H1 (cell line): Measurements from ENCODE around the gene CNN3. TPM values are rescaled to one million over a fixed set of nuclear protein-coding genes. Genes with fewer than 3 reads are reported as not detected.

Experiments used
- CTCF ChIA-PET: fragments of 300-600 bp; sonication (Branson Sonifier 250); formaldehyde crosslinking; loops from one replicate; lab custom pipeline; 2021; ENCODE audit not compliant: partially characterized antibody; lab: Charles Lee
- POLR2A ChIA-PET: fragments of 300-600 bp; sonication (Branson Sonifier 250); formaldehyde crosslinking; loops from one replicate; lab custom pipeline; 2021; ENCODE audit warnings: inconsistent platforms; ENCODE audit not compliant: partially characterized antibody; lab: Charles Lee
- DNase-seq, 2 experiments: peaks; one replicate each; pipeline versions ENCODE4 v3.0.0 to v3.0.0-alpha.2; 2010 to 2022; ENCODE audit warnings: low spot score in 2 of 2, low read depth in 1 of 2, mixed read lengths in 1 of 2
- FAIRE-seq: peaks from 2 replicates; lab custom pipeline; 2011; peaks lifted over from hg19 to GRCh38; lab: Jason Lieb, UNC
- H2AFZ ChIP-seq: 2 replicates; pipeline ENCODE4 v1.8.1; 2012; ENCODE audit warnings: low read length, inconsistent platforms
- H2AK5ac ChIP-seq: 2 replicates; pipeline ENCODE4 v1.6.1; 2013; ENCODE audit warnings: low read depth, low read length
- H2BK120ac ChIP-seq: replicated peaks from 2 replicates; pipeline ENCODE3; 2013; ENCODE audit warnings: low read depth, low read length, inconsistent platforms
- H2BK12ac ChIP-seq: 2 replicates; pipeline ENCODE4 v1.6.1; 2013; ENCODE audit warnings: low read depth, low read length
- H2BK15ac ChIP-seq: 2 replicates; pipeline ENCODE4 v1.6.1; 2013; ENCODE audit warnings: low read length
- H2BK20ac ChIP-seq: 2 replicates; pipeline ENCODE4 v1.6.1; 2013; ENCODE audit warnings: low read length
- H2BK5ac ChIP-seq: 2 replicates; pipeline ENCODE4 v1.6.1; 2013; ENCODE audit warnings: low read depth, low read length
- H3K14ac ChIP-seq: 2 replicates; pipeline ENCODE4 v1.6.1; 2013; ENCODE audit warnings: inconsistent platforms; ENCODE audit not compliant: insufficient read length
- H3K18ac ChIP-seq: 2 replicates; pipeline ENCODE4 v1.6.1; 2013; ENCODE audit warnings: low read length; ENCODE audit errors: extremely low read depth
- H3K23ac ChIP-seq: 2 replicates; pipeline ENCODE4 v1.6.1; 2013; ENCODE audit warnings: inconsistent platforms; ENCODE audit not compliant: insufficient read length
- H3K23me2 ChIP-seq: 2 replicates; pipeline ENCODE4 v1.6.1; 2013; ENCODE audit warnings: low read depth, low read length
- H3K27ac ChIP-seq: 2 replicates; pipeline ENCODE4 v1.6.1; 2011; ENCODE audit warnings: low read depth, low read length, inconsistent platforms
- H3K27me3 ChIP-seq, 4 experiments: replicated peaks in 1 of 4; 1 replicate in 1 of 4; 2 replicates in 3 of 4; pipeline versions ENCODE4 v1.6.1 to v1.8.1; 2011 to 2013; ENCODE audit warnings: low read length in 3 of 4, mild to moderate bottlenecking in 3 of 4, inconsistent platforms in 2 of 4, mixed read lengths in 2 of 4, moderate library complexity in 1 of 4; ENCODE audit not compliant: control insufficient read depth in 3 of 4, insufficient read depth in 3 of 4; ENCODE audit errors: extremely low read depth in 1 of 4
- H3K36me3 ChIP-seq, 4 experiments: 2 replicates each; pipeline versions ENCODE4 v1.6.1 to v1.8.1; 2011 to 2013; ENCODE audit warnings: mild to moderate bottlenecking in 4 of 4, low read length in 3 of 4, moderate library complexity in 2 of 4, control low read depth in 1 of 4, inconsistent platforms in 1 of 4; ENCODE audit not compliant: insufficient read depth in 4 of 4, control insufficient read depth in 2 of 4
- H3K4ac ChIP-seq: replicated peaks from 2 replicates; pipeline ENCODE3; 2013; ENCODE audit warnings: low read length, low read depth, mixed read lengths, inconsistent platforms; ENCODE audit not compliant: insufficient read length
- H3K4me1 ChIP-seq, 4 experiments: replicated peaks in 1 of 4; 1 replicate in 1 of 4; 2 replicates in 3 of 4; pipeline versions ENCODE4 v1.6.1 to v1.8.1; 2011 to 2013; ENCODE audit warnings: low read length in 3 of 4, inconsistent platforms in 2 of 4, mixed read lengths in 1 of 4; ENCODE audit not compliant: insufficient read depth in 4 of 4, control insufficient read depth in 3 of 4
- H3K4me2 ChIP-seq, 2 experiments: 2 replicates each; pipeline versions ENCODE4 v1.6.1 to v1.8.1; 2011 to 2013; ENCODE audit warnings: low read depth in 2 of 2, low read length in 2 of 2, control low read depth in 1 of 2, inconsistent platforms in 1 of 2, mild to moderate bottlenecking in 1 of 2; ENCODE audit not compliant: insufficient read depth in 1 of 2
- H3K4me3 ChIP-seq, 4 experiments: fragments of 200-600, 300-600 bp in 1 of 4; sonication (generic), shearing (Covaris generic), sonication (Bioruptor Twin) in 1 of 4; 2 replicates each; pipeline versions ENCODE4 v1.5.1 to v1.8.1; 2011 to 2016; ENCODE audit warnings: low read length in 4 of 4, low read depth in 3 of 4, control low read depth in 2 of 4, inconsistent platforms in 2 of 4, mild to moderate bottlenecking in 2 of 4, mixed read lengths in 1 of 4, moderate library complexity in 1 of 4; ENCODE audit not compliant: insufficient read depth in 2 of 4; ENCODE audit errors: extremely low read depth in 1 of 4
- H3K56ac ChIP-seq: replicated peaks from 2 replicates; pipeline ENCODE3; 2013; ENCODE audit warnings: low read depth, mild to moderate bottlenecking, mixed read lengths, low read length, inconsistent platforms; ENCODE audit not compliant: insufficient read length
- H3K79me1 ChIP-seq: 2 replicates; pipeline ENCODE4 v1.6.1; 2013; ENCODE audit warnings: low read depth, low read length, control low read depth
- H3K79me2 ChIP-seq, 2 experiments: 2 replicates each; pipeline versions ENCODE4 v1.6.1 to v1.8.1; 2012 to 2013; ENCODE audit warnings: low read length in 2 of 2, mild to moderate bottlenecking in 2 of 2, inconsistent platforms in 1 of 2; ENCODE audit not compliant: insufficient read depth in 2 of 2, control insufficient read depth in 1 of 2
- H3K9ac ChIP-seq, 4 experiments: replicated peaks in 1 of 4; 1 replicate in 1 of 4; 2 replicates in 3 of 4; pipeline versions ENCODE4 v1.6.1 to v1.8.1; 2011 to 2013; ENCODE audit warnings: low read depth in 3 of 4, low read length in 3 of 4, control low read depth in 2 of 4, mild to moderate bottlenecking in 2 of 4, moderate library complexity in 2 of 4, inconsistent platforms in 1 of 4; ENCODE audit errors: extremely low read depth in 1 of 4
- H3K9me3 ChIP-seq, 2 experiments: 2 replicates each; pipeline versions ENCODE4 v1.6.1 to v1.8.1; 2012 to 2013; ENCODE audit warnings: mild to moderate bottlenecking in 2 of 2, moderate library complexity in 2 of 2, control low read depth in 1 of 2, inconsistent platforms in 1 of 2, low read depth in 1 of 2, low read length in 1 of 2, mixed read lengths in 1 of 2; ENCODE audit not compliant: insufficient read depth in 2 of 2
- H4K20me1 ChIP-seq, 2 experiments: replicated peaks in 1 of 2; 2 replicates each; pipeline versions ENCODE3 to v1.8.1; 2011 to 2013; ENCODE audit warnings: inconsistent platforms in 2 of 2, low read length in 2 of 2, mild to moderate bottlenecking in 1 of 2; ENCODE audit not compliant: insufficient read depth in 2 of 2, control insufficient read depth in 1 of 2
- H4K5ac ChIP-seq: 2 replicates; pipeline ENCODE4 v1.6.1; 2013; ENCODE audit warnings: low read length, low read depth, mixed read lengths, inconsistent platforms; ENCODE audit not compliant: insufficient read length
- H4K8ac ChIP-seq: 2 replicates; pipeline ENCODE4 v1.8.0; 2013; ENCODE audit warnings: mild to moderate bottlenecking, moderate library complexity, low read length, inconsistent platforms; ENCODE audit not compliant: insufficient read depth; ENCODE audit errors: extremely low read depth
- H4K91ac ChIP-seq: replicated peaks from 2 replicates; pipeline ENCODE3; 2013; ENCODE audit warnings: low read length, mixed read lengths, inconsistent platforms; ENCODE audit not compliant: insufficient read length
- POLR2A ChIP-seq, 2 experiments: IDR thresholded peaks; 1 replicate in 1 of 2; 2 replicates in 1 of 2; pipeline ENCODE4 v1.6.1; 2011; ENCODE audit warnings: low read depth in 2 of 2, low read length in 2 of 2, mild to moderate bottlenecking in 2 of 2; ENCODE audit errors: control extremely low read depth in 1 of 2
- WGBS, 2 experiments: shearing (Covaris generic) in 1 of 2; methylation state at CpG; one replicate each; pipeline versions ENCODE4 v1.1.6 to v1.1.7; 2013 to 2015; ENCODE audit warnings: low lambda C conversion rate in 2 of 2, mixed read lengths in 2 of 2, inconsistent platforms in 1 of 2, low coverage in 1 of 2, missing lambda C conversion rate in 1 of 2; ENCODE audit not compliant: insufficient replicate concordance in 2 of 2, insufficient coverage in 1 of 2, insufficient read length in 1 of 2; ENCODE audit errors: extremely low coverage in 1 of 2, missing lambda C conversion rate in 1 of 2; 5-methylcytosine and 5-hydroxymethylcytosine counted together
- polyA plus RNA-seq, 7 experiments: library from polyadenylated mRNA; depleted of rRNA in 3 of 7; stranded (reverse) in 5 of 7; unstranded in 2 of 7; fragments of >200 nt in 5 of 7; fragments of 200-250 nt in 2 of 7; gene quantifications; 1 replicate in 5 of 7; 2 replicates in 1 of 7; 4 replicates in 1 of 7; pipeline versions ENCODE4 v1.2.1 to v1.2.3, GENCODE V29; 2011 to 2013; ENCODE audit warnings: missing spikeins in 2 of 7, mixed read lengths in 2 of 7
- total RNA-seq: library from RNA; stranded (reverse); fragmentation: NEBNext Ultra II Directional; extraction: Animal tissue kit (Norgen Biotek cat#: 25700); gene quantifications from 2 replicates; pipeline ENCODE4 v1.2.1, GENCODE V29; 2021

Gene CNN3
- total and polyA plus RNA-seq, 2 of the 8 experiments (the other 6 are each of a cell fraction or from before 2014, with no cell fraction given), result 134 to 266 TPM

DNA sequence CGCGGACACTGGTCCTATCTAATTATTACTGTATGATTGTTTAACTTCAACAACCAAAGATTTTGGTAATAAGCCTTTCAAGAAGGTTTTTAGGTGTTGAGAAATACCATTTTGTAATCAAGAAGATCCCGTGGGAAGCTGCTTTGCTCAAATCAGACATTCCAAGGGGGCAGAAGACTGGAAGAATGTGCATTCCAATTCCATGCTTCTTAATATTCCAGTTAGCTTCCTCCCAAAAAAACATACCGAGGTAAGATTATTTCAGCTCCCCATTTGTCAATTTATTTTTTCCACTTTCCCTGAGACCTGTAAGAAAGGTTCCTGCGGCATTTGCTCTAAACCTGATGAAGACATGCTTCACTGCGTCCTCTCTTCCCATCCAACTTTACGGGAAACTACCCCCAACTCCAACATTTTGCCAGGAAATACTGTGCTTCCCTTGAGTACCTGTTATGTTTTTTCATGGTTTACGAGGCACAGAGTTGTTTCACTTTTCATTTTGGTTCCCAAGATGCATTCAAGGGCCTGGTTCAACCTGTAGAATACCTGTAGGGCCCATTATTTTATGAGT lies 4.1 kb downstream of the CNN3 start:
- no peak overlapping the region for H3K14ac ChIP-seq
- ChIA-PET POLR2A (interaction anchor here (1.0 to 4.8 kb wide), 4 partner anchors 10 to 121 kb away, joined by 3 to 29 read pairs (median 6); no protein-coding TSS in a partner anchor), CTCF (interaction anchor here (0.6 to 1.8 kb wide), 9 partner anchors 9 to 121 kb away, joined by 3 to 8 read pairs (median 4); no protein-coding TSS in a partner anchor)
- no peak overlapping the region for H2BK15ac ChIP-seq
- no peak overlapping the region for H2BK20ac ChIP-seq
- peaks cover 66 to 85% of the 10 kb centered on the region in 2 experiments for H3K79me2 ChIP-seq
- H3K4me1 ChIP-seq, result peaks cover 4 to 12% (median 5%) of the 10 kb centered on the region in 4 experiments; a peak in 6 of 7 replicates
- peaks cover 7% of the 10 kb centered on the region for H3K79me1 ChIP-seq
- no peak overlapping the region for H2AK5ac ChIP-seq
- no peak overlapping the region for H2BK120ac ChIP-seq
- DNase-seq, result no peak
- H4K8ac ChIP-seq, result no peak overlapping the region
- peaks cover 43 to 46% of the 10 kb centered on the region in 2 experiments for H4K20me1 ChIP-seq
- WGBS, 2 experiments, result 90% methylated on average over 8 of the region's 8 CpGs; no CpG with 5 or more reads in 1 of the 2 experiments
- peak overlapping the region; percentile 12 to 76; a peak in 2 of 4 replicates for H3K4me2 ChIP-seq
- H3K9ac ChIP-seq, result no peak overlapping the region
- no peak overlapping the region for H4K5ac ChIP-seq
- H2BK12ac ChIP-seq, result no peak overlapping the region
- no peak overlapping the region for H3K4me3 ChIP-seq
- no peak overlapping the region for H2BK5ac ChIP-seq
- H3K9me3 ChIP-seq, result no peaks in the 10 kb centered on the region
- no peak overlapping the region for H3K18ac ChIP-seq
- no peaks in the 10 kb centered on the region for H3K27me3 ChIP-seq
- H3K4ac ChIP-seq, result no peak overlapping the region
- no peak for FAIRE-seq
- no peaks in the 10 kb centered on the region; the same call in none of the 2 replicates for H3K23me2 ChIP-seq
- peaks cover 0 to 12% (median 0%) of the 10 kb centered on the region in 4 experiments; a peak in 2 of 8 replicates for H3K36me3 ChIP-seq
- H3K23ac ChIP-seq, result no peak overlapping the region
- H4K91ac ChIP-seq, result no peak overlapping the region
- no peak overlapping the region for H3K56ac ChIP-seq
- no peak overlapping the region for H3K27ac ChIP-seq
- H2AFZ ChIP-seq, result no peak overlapping the region
- peak in 1 of 2 experiments; percentile 57; a peak in 1 of 3 replicates for TF ChIP-seq POLR2A (IDR thresholded peaks at IDR 0.05; ENCODE audit: control extremely low read depth in 1 of 2, low read depth in 2 of 2, low read length in 2 of 2)
